GM18909 (cell line): Measurements from ENCODE around the gene RGS19.

ENCODE experiments used
- ATAC-seq: cut with Tn5 transposase; IDR thresholded peaks from one replicate; pipeline ENCODE4 v1.9.1; 2021; ENCODE audit warnings: mild to moderate bottlenecking; ENCODE audit not compliant: unreplicated experiment, poor library complexity

RGS19 gene

GRCh38 chr20:64108731-64109681 lies 29.7 kb upstream of the RGS19 start:
- no peak for ATAC-seq

GRCh38 chr20:64107736-64108457 lies 28.6 kb upstream of the RGS19 start:
- no peak for ATAC-seq

- no peak for ATAC-seq
These were observed 27.8 kb upstream of the RGS19 start, which contains the start of gene NPBWR2 for GRCh38 chr20:64106981-64107735. TSS of gene NPBWR2 (minus strand) at chr20:64107565. CDS start at chr20:64106831, 734 bp downstream.

- ATAC-seq, result no peak
These were observed 27.2 kb upstream of the RGS19 start for GRCh38 chr20:64106435-64106961.

GRCh38 chr20:64105846-64106434 lies 26.6 kb upstream of the RGS19 start:
- ATAC-seq, result no peak

- no peak for ATAC-seq
These were observed 25.5 kb upstream of the RGS19 start for GRCh38 chr20:64104667-64105451.

GRCh38 chr20:64103871-64104666 lies 24.8 kb upstream of the RGS19 start:
- no peak for ATAC-seq

GRCh38 chr20:64102647-64103354 lies 23.5 kb upstream of the RGS19 start:
- ATAC-seq, result no peak

- ATAC-seq, result peak; percentile 44
These were observed 22.7 kb upstream of the RGS19 start for GRCh38 chr20:64101731-64102621.

- ATAC-seq, result no peak
These were observed 21.8 kb upstream of the RGS19 start for GRCh38 chr20:64100946-64101688.

GRCh38 chr20:64100566-64100888 lies 21.2 kb upstream of the RGS19 start:
- no peak for ATAC-seq

GRCh38 chr20:64099880-64100565 lies 20.7 kb upstream of the RGS19 start:
- ATAC-seq, result no peak

- ATAC-seq, result no peak
These were observed 19.9 kb upstream of the RGS19 start for GRCh38 chr20:64099086-64099786.

GRCh38 chr20:64098471-64099013 lies 19.2 kb upstream of the RGS19 start:
- no peak for ATAC-seq

- no peak for ATAC-seq
These were observed 17.2 kb upstream of the RGS19 start for GRCh38 chr20:64096535-64096934.
